ENCODE measurements around the gene ATP8A1.

ATP8A1 gene

DNA sequence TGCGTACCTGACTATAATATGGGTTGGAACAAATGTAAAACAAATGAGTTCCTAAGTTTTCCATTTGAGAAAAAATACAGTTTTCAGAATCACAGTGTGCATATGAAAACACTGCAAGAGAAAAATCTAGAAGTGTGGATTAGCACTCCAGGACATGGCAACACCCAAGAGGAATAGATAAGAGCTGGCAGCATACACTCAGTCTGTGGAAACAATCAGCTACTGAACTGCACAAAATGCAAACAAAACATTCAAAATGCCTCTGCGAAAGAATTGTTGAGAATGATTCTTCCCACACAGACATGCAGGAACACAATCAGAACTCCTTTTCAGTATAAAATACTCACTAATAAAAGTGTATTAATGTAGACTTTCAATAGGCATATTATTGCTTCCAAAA, 39.9 kb downstream of the ATP8A1 start:
- DNase-seq (ENCODE audit: low read depth, low spot score): no peak

GRCh38 chr4:42616572-42616971, 40.3 kb downstream of the ATP8A1 start:
- POLR2A ChIA-PET: no interaction called here
- no peak for DNase-seq (ENCODE audit: low read depth, low spot score)
- TF ChIP-seq, protein P1, sequence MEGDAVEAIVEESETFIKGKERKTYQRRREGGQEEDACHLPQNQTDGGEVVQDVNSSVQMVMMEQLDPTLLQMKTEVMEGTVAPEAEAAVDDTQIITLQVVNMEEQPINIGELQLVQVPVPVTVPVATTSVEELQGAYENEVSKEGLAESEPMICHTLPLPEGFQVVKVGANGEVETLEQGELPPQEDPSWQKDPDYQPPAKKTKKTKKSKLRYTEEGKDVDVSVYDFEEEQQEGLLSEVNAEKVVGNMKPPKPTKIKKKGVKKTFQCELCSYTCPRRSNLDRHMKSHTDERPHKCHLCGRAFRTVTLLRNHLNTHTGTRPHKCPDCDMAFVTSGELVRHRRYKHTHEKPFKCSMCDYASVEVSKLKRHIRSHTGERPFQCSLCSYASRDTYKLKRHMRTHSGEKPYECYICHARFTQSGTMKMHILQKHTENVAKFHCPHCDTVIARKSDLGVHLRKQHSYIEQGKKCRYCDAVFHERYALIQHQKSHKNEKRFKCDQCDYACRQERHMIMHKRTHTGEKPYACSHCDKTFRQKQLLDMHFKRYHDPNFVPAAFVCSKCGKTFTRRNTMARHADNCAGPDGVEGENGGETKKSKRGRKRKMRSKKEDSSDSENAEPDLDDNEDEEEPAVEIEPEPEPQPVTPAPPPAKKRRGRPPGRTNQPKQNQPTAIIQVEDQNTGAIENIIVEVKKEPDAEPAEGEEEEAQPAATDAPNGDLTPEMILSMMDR (IDR thresholded peaks at IDR 0.05; ENCODE audit: insufficient read depth, low read length, missing control alignments): no peak
- CTCF ChIA-PET: no interaction called here
- H3K4me3 ChIP-seq (ENCODE audit: low read depth, low read length): no peak overlapping the region

More for the DNA sequence above, 39.9 kb downstream of the ATP8A1 start:
- ChIA-PET POLR2A (no interaction called here), CTCF (no interaction called here)
- TF ChIP-seq, protein P1 (IDR thresholded peaks at IDR 0.05; ENCODE audit: insufficient read depth, low read length, missing control alignments): no peak
- no peak overlapping the region for H3K4me3 ChIP-seq (ENCODE audit: low read depth, low read length)

- TF ChIP-seq, protein P1 (IDR thresholded peaks at IDR 0.05; ENCODE audit: insufficient read depth, low read length, missing control alignments): no peak
- no peak overlapping the region for H3K4me3 ChIP-seq (ENCODE audit: low read depth, low read length)
- CTCF ChIA-PET: no interaction called here
- POLR2A ChIA-PET: no interaction called here
- no peak for DNase-seq (ENCODE audit: low read depth, low spot score)
Measured at GRCh38 chr4:42615131-42615763, 41.7 kb downstream of the ATP8A1 start.

DNA sequence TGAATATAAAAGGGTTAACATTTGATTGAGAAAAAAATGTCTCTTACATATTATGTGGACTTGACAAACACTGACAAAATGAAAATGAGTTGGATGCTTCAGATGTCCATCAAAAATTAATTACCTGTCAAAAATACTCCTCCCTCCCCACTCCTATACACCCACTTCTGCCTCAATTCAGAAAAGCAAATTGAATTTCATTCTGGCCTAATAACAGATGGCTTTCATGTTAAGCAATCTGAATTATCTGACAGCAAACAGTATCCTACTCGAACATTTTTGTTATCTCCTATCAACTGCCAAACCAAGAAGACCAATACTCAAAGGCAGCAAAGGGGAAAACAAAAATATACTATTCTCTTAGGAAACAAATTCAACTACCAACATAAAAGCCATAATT, 44.0 kb downstream of the ATP8A1 start:
- POLR2A ChIA-PET: no interaction called here
- CTCF ChIA-PET: no interaction called here
- H3K4me3 ChIP-seq (ENCODE audit: low read depth, low read length): no peak overlapping the region
- TF ChIP-seq, protein P1 (IDR thresholded peaks at IDR 0.05; ENCODE audit: insufficient read depth, low read length, missing control alignments): no peak
- DNase-seq (ENCODE audit: low read depth, low spot score): no peak

DNA sequence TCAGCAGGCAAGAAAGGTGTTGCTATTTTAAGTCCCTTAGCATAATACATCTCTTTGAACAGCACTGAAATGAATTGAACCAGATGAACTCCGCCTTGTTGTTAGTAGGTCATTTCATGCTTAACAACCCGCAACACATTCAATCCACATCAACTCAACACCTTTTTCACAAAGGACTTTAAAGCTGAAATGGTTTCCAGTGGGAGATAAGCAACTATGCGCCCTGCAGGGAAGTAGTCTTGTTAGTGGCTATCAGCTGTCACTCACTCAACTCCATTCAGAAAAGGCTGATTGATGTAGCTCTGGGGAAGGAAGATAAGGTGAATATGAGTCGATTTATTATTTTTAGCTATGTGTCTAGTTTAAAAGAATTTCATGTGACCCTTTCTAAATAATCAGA, 46.0 kb downstream of the ATP8A1 start:
- CTCF ChIA-PET: no interaction called here
- TF ChIP-seq, protein P1 (IDR thresholded peaks at IDR 0.05; ENCODE audit: insufficient read depth, low read length, missing control alignments): no peak
- POLR2A ChIA-PET: no interaction called here
- DNase-seq (ENCODE audit: low read depth, low spot score): no peak
- no peak overlapping the region for H3K4me3 ChIP-seq (ENCODE audit: low read depth, low read length)

GRCh38 chr4:42609051-42609450, 47.9 kb downstream of the ATP8A1 start:
- TF ChIP-seq, protein P1 (IDR thresholded peaks at IDR 0.05; ENCODE audit: insufficient read depth, low read length, missing control alignments): no peak
- POLR2A ChIA-PET: no interaction called here
- DNase-seq (ENCODE audit: low read depth, low spot score): no peak
- CTCF ChIA-PET: no interaction called here
- no peak overlapping the region for H3K4me3 ChIP-seq (ENCODE audit: low read depth, low read length)
